Loucy (cell line): ENCODE results near the gene DRICH1.
"Not testable (repeated sequence)": the region's sequence is repeated elsewhere in the genome, so short reads cannot be mapped to it uniquely, and the experiment has no call there.

ENCODE experiments used
- CTCF ChIP-seq: fragments of 200-600 bp; sonication (generic); conservative IDR thresholded peaks from 2 replicates; pipeline ENCODE4 v1.5.1; 2014; ENCODE audit warnings: mild to moderate bottlenecking, antibody characterized with exemption, low read length
- EZH2phosphoT487 ChIP-seq: fragments of 200-600 bp; IDR thresholded peaks from 2 replicates; pipeline ENCODE4 v1.6.1; 2018; ENCODE audit warnings: antibody characterized with exemption, mild to moderate bottlenecking, moderate library complexity, borderline replicate concordance

- not testable (repeated sequence) for TF ChIP-seq CTCF, EZH2phosphoT487
Observed at GRCh38 chr22:23573701-23574235, 58.4 kb downstream of the DRICH1 start.
